Omental fat pad (tissue), 4 donors: ENCODE data around the gene TBC1D2. TPM values are rescaled to one million over a fixed set of nuclear protein-coding genes. Genes with fewer than 3 reads are reported as not detected.

Source experiments
- ATAC-seq: fragments of 150-250 bp; one replicate; pipeline ENCODE4 v1.9.1; 2016; ENCODE audit warnings: mild to moderate bottlenecking, moderate library complexity; ENCODE audit not compliant: low FRiP score
- DNase-seq: peaks from one replicate; pipeline ENCODE4 v3.0.0-alpha.2; 2019; ENCODE audit warnings: low spot score
- small RNA-seq: library from RNA; depleted of rRNA; stranded (forward); fragments of <200 nt; gene quantifications from one replicate; pipeline ENCODE3, GENCODE V24; 2016
- total RNA-seq, 4 donors: library from RNA; depleted of rRNA; stranded (reverse); fragments of >200 nt; gene quantifications; one replicate each; pipeline ENCODE4 v1.1.0, GENCODE V29; 2016
- TF ChIP-seq, protein P1 (sequence below), 3 donors: fragments of 450-650 bp; IDR thresholded peaks; one replicate each; pipeline ENCODE4 v1.5.1; 2016 to 2017; ENCODE audit warnings: antibody characterized with exemption in 3 of 3, mild to moderate bottlenecking in 3 of 3, moderate library complexity in 2 of 3

Gene TBC1D2
- total RNA-seq, 4 donors from 2014 or later = 7.6 to 37.9 (median 12.4) TPM

DNA sequence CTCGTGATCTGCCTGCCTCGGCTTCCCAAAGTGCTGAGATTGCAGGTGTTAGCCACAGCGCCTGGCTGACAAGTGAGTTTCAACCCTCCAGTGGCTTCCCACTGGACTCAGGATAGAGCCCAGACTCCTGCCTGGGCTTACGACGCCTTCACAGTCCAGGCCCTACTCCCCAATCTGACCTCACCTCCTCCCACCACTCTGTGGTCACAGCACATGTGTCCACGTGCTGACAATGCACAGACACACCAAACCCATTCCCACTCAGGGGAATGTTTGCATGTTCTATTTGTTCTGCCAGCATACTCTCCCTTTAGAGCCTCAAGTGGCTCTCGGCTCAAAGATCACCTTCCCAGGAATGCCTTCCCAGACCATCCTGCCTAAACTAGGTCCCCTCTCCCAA lies 105.3 kb downstream of the TBC1D2 start:
- DNase-seq = no peak
- ATAC-seq = no peak
- TF ChIP-seq, protein P1, sequence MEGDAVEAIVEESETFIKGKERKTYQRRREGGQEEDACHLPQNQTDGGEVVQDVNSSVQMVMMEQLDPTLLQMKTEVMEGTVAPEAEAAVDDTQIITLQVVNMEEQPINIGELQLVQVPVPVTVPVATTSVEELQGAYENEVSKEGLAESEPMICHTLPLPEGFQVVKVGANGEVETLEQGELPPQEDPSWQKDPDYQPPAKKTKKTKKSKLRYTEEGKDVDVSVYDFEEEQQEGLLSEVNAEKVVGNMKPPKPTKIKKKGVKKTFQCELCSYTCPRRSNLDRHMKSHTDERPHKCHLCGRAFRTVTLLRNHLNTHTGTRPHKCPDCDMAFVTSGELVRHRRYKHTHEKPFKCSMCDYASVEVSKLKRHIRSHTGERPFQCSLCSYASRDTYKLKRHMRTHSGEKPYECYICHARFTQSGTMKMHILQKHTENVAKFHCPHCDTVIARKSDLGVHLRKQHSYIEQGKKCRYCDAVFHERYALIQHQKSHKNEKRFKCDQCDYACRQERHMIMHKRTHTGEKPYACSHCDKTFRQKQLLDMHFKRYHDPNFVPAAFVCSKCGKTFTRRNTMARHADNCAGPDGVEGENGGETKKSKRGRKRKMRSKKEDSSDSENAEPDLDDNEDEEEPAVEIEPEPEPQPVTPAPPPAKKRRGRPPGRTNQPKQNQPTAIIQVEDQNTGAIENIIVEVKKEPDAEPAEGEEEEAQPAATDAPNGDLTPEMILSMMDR (IDR thresholded peaks at IDR 0.05) = no peak

DNA sequence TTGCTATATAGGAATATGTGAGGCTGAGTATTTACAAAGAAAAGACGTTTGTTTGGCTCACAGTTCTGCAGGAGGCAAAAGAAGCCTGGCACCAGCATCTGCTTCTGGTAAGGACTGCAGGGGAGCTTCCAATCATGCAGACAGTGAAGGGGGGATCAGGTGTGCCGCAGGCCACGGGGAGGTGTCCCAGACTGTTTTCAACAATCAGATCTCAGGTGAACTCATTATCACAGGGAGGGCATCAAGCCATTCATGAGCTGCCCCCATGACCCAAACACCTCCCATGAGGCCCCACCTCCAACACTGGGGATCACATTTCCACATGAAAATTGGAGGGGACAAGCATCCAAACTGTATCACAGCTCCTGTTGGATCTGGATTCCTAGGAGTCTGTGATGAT lies 106.0 kb downstream of the TBC1D2 start:
- no peak for ATAC-seq
- TF ChIP-seq, protein P1 (IDR thresholded peaks at IDR 0.05) = no peak
- DNase-seq = no peak

Small RNA genes within 50 kb of the gene (small RNA-seq; reads per million reads assigned to genes)
- not detected for gene MIR6854

Other genes with a start within 250 kb of the TBC1D2 start
- 100 to 1,000 TPM in 1 of 4 donors, 10 to 100 TPM in 3; 57.1 to 104 (median 60.4) TPM for gene NANS, start 198.9 kb downstream of the TBC1D2 start, total RNA-seq
- gene TRIM14, start 136.4 kb downstream of the TBC1D2 start, total RNA-seq = 10 to 100 TPM; 11.7 to 25.4 (median 17.0) TPM
- gene CORO2A, start 63.0 kb downstream of the TBC1D2 start, total RNA-seq = 1 to 10 TPM in 3 of 4 donors, under 1 TPM in 1; 0.56 to 4.4 (median 2.9) TPM